IPS DF 6.9 (cell line): Measurements from ENCODE around the gene THSD8.

Experiments used
- DNase-seq: peaks from one replicate; pipeline ENCODE4 v3.0.0-alpha.2; 2013; ENCODE audit warnings: low read depth, low spot score
- H3K27ac ChIP-seq: one replicate; pipeline ENCODE4 v1.5.1; 2013; ENCODE audit warnings: low read length, control low read depth
- H3K27me3 ChIP-seq: 2 replicates; pipeline ENCODE4 v1.6.1; 2013; ENCODE audit warnings: mild to moderate bottlenecking, low read length; ENCODE audit not compliant: control insufficient read depth, insufficient read depth
- H3K36me3 ChIP-seq: 2 replicates; pipeline ENCODE4 v1.6.1; 2013; ENCODE audit warnings: low read length; ENCODE audit not compliant: control insufficient read depth, insufficient read depth
- H3K4me1 ChIP-seq: 2 replicates; pipeline ENCODE4 v1.6.1; 2013; ENCODE audit warnings: low read length; ENCODE audit not compliant: control insufficient read depth, insufficient read depth
- H3K4me3 ChIP-seq: 2 replicates; pipeline ENCODE4 v1.5.1; 2013; ENCODE audit warnings: mild to moderate bottlenecking, low read length
- H3K9me3 ChIP-seq: 2 replicates; pipeline ENCODE4 v1.6.1; 2013; ENCODE audit warnings: low read length, inconsistent platforms; ENCODE audit not compliant: control insufficient read depth, insufficient read depth
- WGBS: extraction: QIAGEN DNeasy Blood & Tissue Kit; methylation state at CpG from one replicate; pipeline ENCODE4 v1.1.7; 2013; ENCODE audit warnings: mixed read lengths, missing lambda C conversion rate; ENCODE audit not compliant: insufficient read length, insufficient coverage; 5-methylcytosine and 5-hydroxymethylcytosine counted together

THSD8 gene

DNA sequence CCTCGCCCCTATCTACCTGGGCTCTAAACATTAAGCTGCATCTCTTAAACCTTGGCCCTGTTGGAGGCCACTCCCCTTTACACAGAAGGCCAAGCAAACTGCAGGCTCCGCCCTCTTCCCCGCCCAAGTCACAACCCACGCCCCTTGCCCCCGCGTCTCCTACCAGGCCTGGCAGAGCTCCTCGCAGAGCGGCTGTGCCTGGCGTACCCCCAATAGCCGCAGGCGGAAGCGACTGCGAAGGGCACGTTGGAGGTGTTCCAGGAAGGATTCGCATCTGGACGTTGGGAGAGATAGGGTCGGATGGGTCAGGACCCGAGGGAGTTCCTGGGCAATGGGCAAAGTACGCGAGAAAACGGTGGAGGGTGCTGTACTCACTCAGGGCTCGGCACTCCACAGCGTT, 26.6 kb downstream of the THSD8 start:
- H3K9me3 ChIP-seq: no peaks in the 10 kb centered on the region
- no peaks in the 10 kb centered on the region for H3K27me3 ChIP-seq
- no CpG with 5 or more reads among the region's 23 CpGs for WGBS
- peak overlapping the region; percentile 25; the same call in 1 of the 2 replicates for H3K4me3 ChIP-seq
- H3K36me3 ChIP-seq: no peaks in the 10 kb centered on the region
- no peak for DNase-seq
- H3K27ac ChIP-seq: no peak overlapping the region
- peaks cover 2% of the 10 kb centered on the region; the same call in 1 of the 2 replicates for H3K4me1 ChIP-seq

DNA sequence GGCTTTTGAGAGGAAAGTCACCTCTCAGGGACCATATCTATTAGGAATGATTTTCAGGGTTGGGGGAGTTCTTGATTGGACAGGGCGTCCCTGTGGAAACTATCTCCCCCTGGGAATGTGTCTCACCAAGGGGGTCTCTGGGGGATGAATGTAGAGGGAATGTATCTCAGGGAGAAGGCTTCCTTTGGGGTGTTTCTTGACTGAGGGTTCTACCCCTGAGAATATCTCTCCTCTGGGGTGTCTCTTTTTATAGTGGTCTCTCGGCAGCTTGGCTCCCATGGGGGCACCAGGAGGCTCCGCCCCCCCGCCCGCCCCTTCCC, 31.5 kb downstream of the THSD8 start:
- WGBS: no CpG with 5 or more reads among the region's 5 CpGs
- Histone ChIP-seq H3K36me3 (no peaks in the 10 kb centered on the region), H3K27me3 (no peaks in the 10 kb centered on the region), H3K4me1 (peaks cover 3% of the 10 kb centered on the region), H3K27ac (no peak overlapping the region), H3K4me3 (no peak overlapping the region), H3K9me3 (no peaks in the 10 kb centered on the region)
- no peak for DNase-seq

DNA sequence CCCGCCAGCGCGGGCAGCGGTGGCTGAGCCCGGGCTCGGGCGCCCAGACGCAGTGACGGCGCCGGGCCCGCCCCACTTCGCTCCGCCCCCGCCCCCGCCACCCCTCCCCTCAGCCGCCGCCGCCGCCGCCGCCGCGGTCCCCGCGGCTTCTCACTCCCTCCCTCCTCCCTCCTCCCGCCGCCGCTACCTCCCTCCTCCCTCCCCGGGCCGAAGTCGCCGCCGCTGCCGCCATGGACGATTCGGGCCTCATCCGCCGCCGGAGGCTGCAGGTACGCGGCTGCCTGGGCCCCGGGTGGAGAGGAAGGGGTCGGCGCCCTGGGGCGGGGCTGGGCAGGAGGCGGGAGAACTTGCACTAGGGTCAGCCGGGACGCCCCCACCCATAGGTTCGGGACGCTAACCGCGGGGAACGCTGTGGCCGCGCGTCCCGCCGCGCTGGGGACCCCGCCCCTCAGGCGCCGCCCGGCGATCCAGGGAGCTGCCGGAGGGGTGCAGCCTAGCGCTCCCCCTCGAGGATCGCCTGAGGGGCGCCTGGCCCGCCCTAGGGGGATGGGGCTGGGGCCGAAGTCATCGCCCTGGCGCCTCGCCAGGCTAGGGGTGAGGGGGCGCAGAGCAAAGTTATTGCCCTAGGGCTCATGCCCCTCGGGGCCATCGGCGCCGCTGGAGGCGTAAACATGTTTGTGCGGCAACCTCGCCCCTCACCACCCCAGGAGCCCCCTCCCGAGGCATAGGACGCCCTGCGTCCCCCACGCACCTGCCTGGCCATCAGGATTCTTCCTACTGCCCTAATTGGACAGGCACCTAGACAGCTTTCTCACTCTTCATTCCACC, 32.1 kb downstream of the THSD8 start:
- Histone ChIP-seq H3K4me3 (peak overlapping the region; percentile 89), H3K4me1 (peaks cover 3% of the 10 kb centered on the region), H3K9me3 (no peaks in the 10 kb centered on the region), H3K36me3 (no peaks in the 10 kb centered on the region), H3K27me3 (no peaks in the 10 kb centered on the region), H3K27ac (no peak overlapping the region)
- WGBS: no CpG with 5 or more reads among the region's 87 CpGs
- DNase-seq: no peak

DNA sequence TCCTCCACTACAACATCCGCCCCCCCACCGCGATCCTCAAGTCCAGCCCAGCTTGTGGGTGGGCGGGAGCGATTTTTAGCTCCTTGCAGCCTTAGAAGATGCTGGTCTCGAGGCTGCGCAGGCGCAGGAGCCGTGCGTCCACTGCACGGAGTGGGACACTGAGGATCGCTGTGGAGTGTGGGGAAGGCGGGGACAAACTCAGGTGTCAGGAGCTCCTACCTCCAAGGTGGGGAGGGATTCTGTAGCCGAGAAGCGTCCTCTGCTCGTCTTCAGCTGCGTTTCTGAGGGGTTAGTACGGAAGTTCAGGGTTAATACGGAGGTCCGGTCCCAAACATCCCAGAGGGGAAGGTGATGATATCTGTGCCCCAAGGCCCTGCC, 32.7 kb downstream of the THSD8 start, which contains the start of gene RTBDN:
TSS of gene RTBDN (minus strand) at position 14 of the 378 bp plus-strand sequence. CDS start 4,600 bp downstream, outside the sequence.
- Histone ChIP-seq H3K9me3 (no peaks in the 10 kb centered on the region), H3K36me3 (no peaks in the 10 kb centered on the region), H3K27ac (no peak within 1 kb of the TSS), H3K4me1 (peaks cover 3% of the 10 kb centered on the region), H3K4me3 (peak within 1 kb of the TSS; percentile 89), H3K27me3 (no peaks in the 10 kb centered on the region)
- no CpG with 5 or more reads among the region's 20 CpGs for WGBS
- DNase-seq: no peak

DNA sequence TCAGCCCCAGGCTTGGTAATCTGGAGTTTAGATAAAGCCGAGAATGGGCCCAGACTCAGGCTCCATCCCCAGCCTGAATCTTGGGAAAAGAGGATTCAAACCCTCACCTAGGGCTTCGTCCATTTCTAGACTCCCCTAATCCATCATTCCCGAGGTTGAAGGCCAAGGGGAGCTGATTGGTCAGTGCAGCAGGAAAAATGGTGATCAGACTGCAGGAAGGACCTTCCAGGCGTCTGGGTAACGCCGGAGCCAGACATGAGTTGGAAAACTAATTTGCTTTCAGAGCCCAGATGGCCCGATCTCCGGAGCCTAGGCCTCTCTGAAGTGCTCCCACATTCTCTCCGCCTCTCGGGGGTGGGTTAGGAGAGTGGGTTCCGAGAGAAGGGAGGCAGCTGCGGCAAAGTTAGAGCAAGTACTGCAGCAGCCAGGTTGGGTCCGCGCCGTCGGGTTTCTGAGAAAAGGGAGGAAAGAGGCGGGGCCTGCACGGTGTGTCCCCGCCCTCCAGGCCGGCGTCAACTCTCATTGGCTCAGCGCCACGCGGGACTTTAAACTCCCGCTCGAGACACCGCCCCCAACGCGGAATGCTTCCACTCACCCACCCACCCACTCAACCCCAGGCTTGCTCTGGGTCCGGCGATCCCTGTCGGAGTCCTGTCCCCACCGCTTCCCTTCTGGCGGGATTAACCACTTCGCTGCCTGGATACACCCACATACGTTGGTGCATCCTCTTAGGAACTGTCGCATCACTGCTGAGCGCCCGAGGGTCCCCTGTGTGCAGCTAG, 33.3 kb downstream of the THSD8 start:
- no peak overlapping the region for H3K27ac ChIP-seq
- WGBS: no CpG with 5 or more reads among the region's 39 CpGs
- H3K36me3 ChIP-seq: no peaks in the 10 kb centered on the region
- DNase-seq: no peak
- H3K9me3 ChIP-seq: no peaks in the 10 kb centered on the region
- peaks cover 3% of the 10 kb centered on the region for H3K4me1 ChIP-seq
- peak overlapping the region; percentile 89; the same call in 1 of the 2 replicates for H3K4me3 ChIP-seq
- H3K27me3 ChIP-seq: no peaks in the 10 kb centered on the region

DNA sequence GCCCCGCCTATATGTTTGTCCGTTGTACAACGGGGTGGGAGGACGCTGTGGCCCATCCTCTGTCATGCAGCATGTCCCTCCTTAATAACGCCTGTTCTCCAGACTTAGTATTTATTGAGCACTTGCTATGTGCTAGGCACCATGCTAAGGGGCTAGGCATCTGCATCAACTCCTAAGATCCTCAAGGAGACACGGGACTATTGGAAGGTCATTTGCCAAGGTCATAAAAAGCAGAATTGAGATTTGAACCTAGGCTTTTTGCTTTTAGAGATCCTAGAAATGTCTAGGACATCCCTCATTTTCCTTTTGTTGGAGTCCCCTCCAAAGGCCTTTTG, 34.6 kb downstream of the THSD8 start:
- H3K9me3 ChIP-seq: no peaks in the 10 kb centered on the region
- H3K36me3 ChIP-seq: no peaks in the 10 kb centered on the region
- no peak overlapping the region for H3K4me3 ChIP-seq
- no peak for DNase-seq
- WGBS: no CpG with 5 or more reads among the region's 6 CpGs
- no peak overlapping the region for H3K27ac ChIP-seq
- H3K27me3 ChIP-seq: no peaks in the 10 kb centered on the region
- peaks cover 2% of the 10 kb centered on the region for H3K4me1 ChIP-seq

DNA sequence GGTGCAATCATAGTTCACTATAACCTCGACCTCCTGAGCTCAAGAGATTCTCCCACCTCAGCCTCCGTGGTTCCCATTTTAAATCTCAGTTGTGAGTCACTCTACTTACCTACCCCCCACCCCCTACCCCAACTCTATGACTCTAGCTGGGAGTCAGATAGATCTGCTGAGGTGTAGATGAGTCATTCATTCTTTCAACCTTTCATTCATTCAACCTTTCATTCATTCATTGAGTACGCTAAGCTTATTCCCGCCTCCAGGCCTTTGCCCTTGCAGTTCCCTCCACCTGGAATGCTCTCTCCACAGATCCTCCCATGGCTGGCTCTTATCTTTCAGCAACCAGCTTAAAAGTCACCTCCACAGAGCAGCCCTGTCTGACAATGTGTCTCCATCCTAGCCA, 35.4 kb downstream of the THSD8 start:
- no peaks in the 10 kb centered on the region for H3K27me3 ChIP-seq

DNA sequence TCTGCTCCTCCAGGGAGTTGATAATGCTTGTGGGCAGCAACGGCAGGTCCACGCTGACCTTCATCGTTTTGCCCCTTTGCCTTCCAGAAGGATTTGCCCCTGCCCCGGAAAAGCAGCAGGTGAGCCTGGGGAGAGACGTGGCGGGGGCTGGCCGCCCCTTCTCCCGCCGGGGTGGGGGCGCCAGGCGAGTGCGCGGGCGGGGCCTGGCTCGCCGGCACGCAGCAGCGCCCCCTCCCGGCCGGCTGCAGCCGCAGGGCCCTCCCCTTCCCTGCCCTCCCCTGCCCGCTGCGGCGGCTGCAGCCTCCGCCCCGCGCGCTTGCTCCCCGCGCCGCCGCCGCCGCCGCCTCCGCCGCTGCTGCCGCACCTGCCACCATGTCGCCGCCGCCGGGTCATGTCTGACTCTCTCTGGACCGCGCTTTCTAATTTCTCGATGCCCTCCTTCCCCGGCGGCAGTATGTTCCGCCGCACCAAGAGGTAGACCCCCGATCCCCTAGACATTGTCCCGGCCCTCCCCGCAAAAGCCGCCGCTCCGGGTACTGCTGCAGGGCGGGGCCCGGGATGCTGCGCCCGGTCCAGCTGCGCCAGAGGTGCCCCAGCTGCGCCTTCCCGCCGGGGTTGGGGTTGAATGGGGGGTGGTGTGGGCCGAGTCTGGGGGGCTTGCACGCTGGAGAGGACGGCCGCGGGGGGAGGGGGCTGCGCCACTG, 36.5 kb downstream of the THSD8 start, which contains the start of gene MAST1:
TSS of gene MAST1 (plus strand) at position 334 of the 704 bp plus-strand sequence. CDS start at position 392, 58 bp downstream.
- WGBS: no CpG with 5 or more reads among the region's 69 CpGs
- Histone ChIP-seq H3K27ac (no peak within 1 kb of the TSS), H3K4me3 (peak within 1 kb of the TSS; percentile 67; the same call in 1 of the 2 replicates), H3K9me3 (no peaks in the 10 kb centered on the region), H3K4me1 (peaks cover 2% of the 10 kb centered on the region), H3K36me3 (no peaks in the 10 kb centered on the region), H3K27me3 (no peaks in the 10 kb centered on the region)
- no peak for DNase-seq

More for the DNA sequence above, 35.4 kb downstream of the THSD8 start:
- Histone ChIP-seq H3K4me1 (peaks cover 2% of the 10 kb centered on the region), H3K36me3 (no peaks in the 10 kb centered on the region), H3K27ac (no peak overlapping the region), H3K9me3 (no peaks in the 10 kb centered on the region), H3K4me3 (no peak overlapping the region)
- DNase-seq: no peak
- no CpG with 5 or more reads among the region's 4 CpGs for WGBS

DNA sequence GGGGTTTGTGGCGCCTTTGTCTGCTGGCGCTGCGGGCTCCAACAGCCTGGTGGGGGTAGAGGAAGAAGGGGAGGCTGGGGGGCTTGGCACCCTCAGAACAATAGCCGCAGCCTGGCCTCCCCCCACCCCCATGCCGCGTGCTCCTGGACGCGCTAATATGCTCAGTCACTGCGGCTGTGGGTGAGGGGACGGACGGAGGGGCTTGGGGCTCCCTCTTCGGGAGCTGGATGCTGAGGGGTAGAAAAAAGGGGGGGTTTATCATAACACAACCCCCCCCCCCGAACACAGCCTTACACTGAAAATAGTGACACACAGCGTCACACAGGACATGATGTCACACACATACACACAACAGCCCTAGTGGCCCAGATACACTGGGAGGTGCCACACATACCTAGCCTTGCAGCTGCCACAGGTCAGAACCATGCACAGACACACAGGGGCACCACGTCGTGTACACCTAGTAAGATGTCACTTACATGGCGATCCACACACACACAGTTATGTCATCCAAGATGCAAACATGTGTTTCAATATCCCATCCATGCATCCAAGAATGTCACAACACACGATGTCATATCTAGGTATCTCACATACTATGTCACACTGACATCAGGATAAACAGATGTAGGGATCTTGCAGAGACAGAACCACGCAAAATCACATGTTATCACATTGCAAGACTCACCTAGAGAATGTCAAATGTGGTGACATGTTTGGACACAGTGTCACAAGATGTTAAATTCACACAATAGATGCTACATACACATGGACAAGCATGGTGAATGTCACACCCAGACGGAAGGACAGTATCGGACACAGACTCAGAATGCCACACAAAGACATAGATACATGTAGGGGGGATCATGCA, 37.3 kb downstream of the THSD8 start:
- no peaks in the 10 kb centered on the region for H3K36me3 ChIP-seq
- WGBS: no CpG with 5 or more reads among the region's 21 CpGs
- H3K9me3 ChIP-seq: no peaks in the 10 kb centered on the region
- peaks cover 2% of the 10 kb centered on the region for H3K4me1 ChIP-seq
- no peak for DNase-seq
- no peaks in the 10 kb centered on the region for H3K27me3 ChIP-seq
- H3K27ac ChIP-seq: no peak overlapping the region
- peak overlapping the region; percentile 67; the same call in 1 of the 2 replicates for H3K4me3 ChIP-seq
